HAP-1 (cell line): ENCODE data around the gene FEM1C.
A peak's percentile ranks its signal among the peaks of the same experiment; 100 is the strongest.

Source experiments
- DNase-seq, 2 experiments: peaks; one replicate each; pipeline ENCODE4 v3.0.0-alpha.2; 2016 to 2020; ENCODE audit warnings: low spot score in 2 of 2
- H3K27me3 ChIP-seq: fragments of 250-450 bp; sonication (Bioruptor Pico); 2 replicates; pipeline ENCODE4 v1.5.1; 2020; ENCODE audit warnings: low read depth, mild to moderate bottlenecking, moderate library complexity
- H3K36me3 ChIP-seq: fragments of 250-450 bp; sonication (Bioruptor Pico); replicated peaks from 2 replicates; pipeline ENCODE4 v1.5.1; 2020; ENCODE audit warnings: mild to moderate bottlenecking
- H3K4me1 ChIP-seq: fragments of 250-450 bp; sonication (Bioruptor Pico); 2 replicates; pipeline ENCODE4 v1.5.1; 2020; ENCODE audit warnings: mild to moderate bottlenecking
- H3K4me3 ChIP-seq: fragments of 250-450 bp; sonication (Bioruptor Pico); 2 replicates; pipeline ENCODE4 v1.5.1; 2020; ENCODE audit warnings: mild to moderate bottlenecking, moderate library complexity
- H3K9me3 ChIP-seq: fragments of 250-450 bp; sonication (Bioruptor Pico); 2 replicates; pipeline ENCODE4 v1.5.1; 2020; ENCODE audit warnings: mild to moderate bottlenecking, moderate library complexity
- in situ Hi-C: fragments of 300-500 bp; cut with MboI; formaldehyde crosslinking; loops from 3 replicates; pipeline ENCODE4 v1.14.3; 2020; ENCODE audit warnings: low sequenced_read_pairs, inconsistent platforms, mixed read lengths

Gene FEM1C

DNA sequence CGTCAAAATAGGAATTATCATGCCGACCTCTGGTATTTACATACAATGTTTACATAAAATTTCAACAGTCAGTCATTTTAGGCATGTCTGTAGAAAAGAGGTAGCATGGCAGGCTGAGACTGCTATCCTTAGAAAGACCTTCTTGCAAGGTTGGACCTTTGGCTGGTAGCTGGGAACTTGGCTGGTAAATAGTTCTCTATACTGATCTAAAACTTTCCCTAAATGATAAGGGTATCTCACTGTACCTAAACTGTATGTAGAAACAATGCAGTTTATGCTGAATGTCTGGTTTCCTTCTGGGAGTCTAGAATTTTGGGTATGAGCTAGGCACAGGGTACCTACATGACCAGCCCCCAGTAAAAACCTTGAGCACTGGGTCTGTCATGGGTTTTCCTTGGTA, 18.0 kb downstream of the FEM1C start:
- in situ Hi-C loops = no loop called here
- Histone ChIP-seq H3K27me3 (no peaks in the 10 kb centered on the region), H3K36me3 (peaks cover 17% of the 10 kb centered on the region), H3K9me3 (no peaks in the 10 kb centered on the region), H3K4me3 (no peak overlapping the region), H3K4me1 (peaks cover 15% of the 10 kb centered on the region)
- no peak for DNase-seq

DNA sequence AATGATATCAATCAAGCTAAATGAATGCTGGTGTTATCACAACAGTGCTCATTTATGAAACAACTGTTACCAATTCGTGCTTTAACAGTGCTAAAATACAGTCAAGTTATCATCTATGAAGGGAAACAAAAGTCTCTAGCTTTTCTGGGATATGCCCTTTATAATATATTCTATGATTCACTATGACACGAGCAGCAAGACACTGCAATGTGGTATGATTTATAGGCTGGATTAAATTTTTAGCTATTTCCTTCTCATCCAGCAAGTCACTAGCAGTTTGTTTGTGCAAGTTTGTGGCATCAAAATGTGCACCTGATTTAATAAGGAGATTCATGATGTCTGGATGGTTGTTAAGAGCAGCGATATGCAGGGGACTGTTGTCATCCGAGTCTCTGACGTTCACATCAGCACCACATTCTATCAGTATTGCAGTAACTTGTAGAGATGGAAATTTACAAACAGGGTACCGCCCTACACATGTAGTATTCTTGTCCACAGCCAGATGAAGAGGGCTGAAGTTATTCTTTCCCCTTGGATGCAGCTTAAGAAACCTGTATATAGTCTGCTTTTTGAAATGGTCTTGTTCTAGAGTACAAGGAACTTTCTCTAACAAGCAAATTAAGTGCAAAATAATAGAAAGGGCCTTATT, 20.3 kb downstream of the FEM1C start:
- no peaks in the 10 kb centered on the region for H3K27me3 ChIP-seq
- H3K9me3 ChIP-seq = no peaks in the 10 kb centered on the region
- in situ Hi-C loops = no loop called here
- no peak overlapping the region for H3K4me3 ChIP-seq
- peaks cover 17% of the 10 kb centered on the region for H3K36me3 ChIP-seq
- no peak for DNase-seq
- H3K4me1 ChIP-seq = peaks cover 36% of the 10 kb centered on the region

DNA sequence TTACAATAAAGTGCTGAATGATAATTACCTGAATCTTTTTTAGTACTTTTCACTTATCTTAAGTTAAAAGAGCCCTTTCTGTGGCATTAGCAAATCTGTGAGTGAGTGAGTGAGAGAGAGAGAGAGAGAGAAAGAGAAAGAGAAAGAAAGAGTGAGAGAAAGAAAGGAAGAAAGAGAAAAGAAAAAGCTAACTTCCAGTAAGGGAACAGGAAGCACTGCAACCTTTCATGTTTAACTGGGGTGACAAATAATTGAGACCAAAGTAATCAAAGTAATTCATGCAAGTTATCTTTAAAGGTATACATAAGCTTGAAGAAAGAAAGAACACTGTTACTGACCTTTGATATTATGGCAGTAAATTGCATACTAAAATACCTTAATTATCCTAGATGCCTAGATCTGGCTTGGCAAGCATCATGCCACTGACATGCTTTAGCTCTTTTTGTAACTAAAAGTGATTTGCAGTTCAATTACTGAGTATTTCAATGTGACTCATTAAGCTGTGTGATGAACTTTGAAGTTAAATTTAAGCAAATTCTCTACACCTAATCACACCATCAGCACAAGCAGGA, 21.7 kb downstream of the FEM1C start:
- no peak for DNase-seq
- peaks cover 17% of the 10 kb centered on the region for H3K36me3 ChIP-seq
- H3K27me3 ChIP-seq = no peaks in the 10 kb centered on the region
- H3K4me1 ChIP-seq = peaks cover 38% of the 10 kb centered on the region
- H3K9me3 ChIP-seq = no peaks in the 10 kb centered on the region
- H3K4me3 ChIP-seq = no peak overlapping the region
- in situ Hi-C loops = no loop called here

DNA sequence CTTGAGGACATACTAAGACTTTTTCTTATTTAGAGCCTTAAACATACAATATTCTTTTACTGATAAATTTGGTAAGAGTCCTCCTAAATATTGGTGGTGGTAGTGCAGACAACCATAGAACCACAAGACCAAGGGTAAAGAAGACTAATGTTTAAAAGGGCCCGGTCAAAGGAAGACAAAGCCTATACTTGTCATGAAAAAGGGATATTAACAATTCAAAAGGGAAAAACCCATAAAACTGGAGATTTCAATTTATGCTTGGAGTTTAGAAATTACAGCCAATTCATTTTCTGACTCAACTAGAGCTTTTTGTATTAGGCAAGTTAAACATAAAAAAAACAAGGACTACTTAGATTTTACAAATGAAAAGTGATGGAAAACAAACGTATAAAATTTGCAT, 24.4 kb downstream of the FEM1C start:
- in situ Hi-C loops = no loop called here

DNA sequence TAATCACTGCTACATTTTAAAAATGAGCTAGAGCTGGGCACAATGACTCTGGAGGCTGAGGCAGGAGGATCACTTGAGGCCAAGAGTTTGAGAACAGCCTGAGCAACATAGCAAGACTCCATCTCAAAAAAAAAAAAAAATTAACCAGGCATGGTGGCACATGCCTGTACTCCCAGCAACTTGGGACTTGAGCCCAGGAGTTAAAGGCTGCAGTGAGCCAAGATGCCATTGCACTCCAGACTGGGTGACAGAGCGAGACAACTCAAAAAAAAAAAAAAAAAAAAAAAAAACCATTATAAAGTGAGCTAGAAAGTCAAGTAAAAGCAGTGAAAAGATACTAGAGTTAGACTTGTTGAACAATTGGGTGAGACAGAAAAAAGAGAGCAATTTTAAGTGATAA, 28.2 kb downstream of the FEM1C start:
- in situ Hi-C loops = no loop called here
- no peaks in the 10 kb centered on the region for H3K9me3 ChIP-seq
- DNase-seq = no peak

More for the DNA sequence above, 24.4 kb downstream of the FEM1C start:
- DNase-seq = peak; percentile 23 to 98
- Histone ChIP-seq H3K27me3 (no peaks in the 10 kb centered on the region), H3K36me3 (peaks cover 13% of the 10 kb centered on the region), H3K4me3 (no peak overlapping the region), H3K9me3 (no peaks in the 10 kb centered on the region), H3K4me1 (peaks cover 34% of the 10 kb centered on the region)

DNA sequence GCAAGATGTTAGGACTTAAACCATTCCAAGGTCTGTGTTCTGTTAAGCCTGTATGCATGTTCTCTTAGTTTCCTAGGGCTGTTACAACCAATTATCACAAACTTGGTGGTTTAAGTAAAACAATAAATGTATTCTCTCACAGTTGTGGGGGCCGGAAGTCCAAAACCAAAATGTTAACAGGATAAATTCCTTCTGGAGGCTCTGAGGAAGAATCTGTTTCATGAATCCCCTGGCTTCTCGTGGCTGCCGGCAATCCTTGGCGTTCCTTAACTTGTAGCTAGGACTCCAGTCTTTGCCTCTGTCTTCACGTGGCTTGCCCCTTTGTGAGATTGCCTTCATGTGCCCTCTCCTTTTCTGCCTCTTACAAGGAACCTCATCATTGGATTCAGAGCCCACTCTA, 30.4 kb downstream of the FEM1C start:
- peaks cover 2% of the 10 kb centered on the region for H3K4me1 ChIP-seq
- H3K27me3 ChIP-seq = no peaks in the 10 kb centered on the region
- H3K36me3 ChIP-seq = no peaks in the 10 kb centered on the region
- DNase-seq = no peak
- in situ Hi-C loops = no loop called here
- no peaks in the 10 kb centered on the region for H3K9me3 ChIP-seq
- H3K4me3 ChIP-seq = no peak overlapping the region

More for the DNA sequence above, 28.2 kb downstream of the FEM1C start:
- Histone ChIP-seq H3K36me3 (no peaks in the 10 kb centered on the region), H3K4me1 (peaks cover 20% of the 10 kb centered on the region), H3K4me3 (no peak overlapping the region), H3K27me3 (no peaks in the 10 kb centered on the region)

DNA sequence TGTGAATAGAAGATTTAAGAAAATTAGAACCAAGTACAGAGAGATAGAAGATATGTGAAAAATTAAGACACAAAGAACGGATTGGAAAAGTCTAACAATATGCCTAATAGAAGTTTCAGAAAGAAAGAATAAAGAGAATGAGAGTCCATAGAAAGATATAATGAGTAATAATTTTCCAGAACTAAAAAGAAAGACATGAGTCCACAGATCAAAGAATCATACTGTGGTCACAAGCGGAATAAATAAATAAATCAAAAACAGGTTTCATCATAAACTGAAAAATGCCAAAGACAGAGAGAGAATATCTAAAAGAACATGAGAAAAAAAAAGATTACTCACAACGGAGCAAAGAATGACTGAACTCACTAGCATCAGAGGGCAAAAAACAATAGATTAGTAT, 32.9 kb downstream of the FEM1C start:
- H3K36me3 ChIP-seq = no peaks in the 10 kb centered on the region
- no peak for DNase-seq
- in situ Hi-C loops = no loop called here
- no peaks in the 10 kb centered on the region for H3K27me3 ChIP-seq
- no peaks in the 10 kb centered on the region for H3K9me3 ChIP-seq
- H3K4me1 ChIP-seq = peaks cover 3% of the 10 kb centered on the region
- H3K4me3 ChIP-seq = no peak overlapping the region

DNA sequence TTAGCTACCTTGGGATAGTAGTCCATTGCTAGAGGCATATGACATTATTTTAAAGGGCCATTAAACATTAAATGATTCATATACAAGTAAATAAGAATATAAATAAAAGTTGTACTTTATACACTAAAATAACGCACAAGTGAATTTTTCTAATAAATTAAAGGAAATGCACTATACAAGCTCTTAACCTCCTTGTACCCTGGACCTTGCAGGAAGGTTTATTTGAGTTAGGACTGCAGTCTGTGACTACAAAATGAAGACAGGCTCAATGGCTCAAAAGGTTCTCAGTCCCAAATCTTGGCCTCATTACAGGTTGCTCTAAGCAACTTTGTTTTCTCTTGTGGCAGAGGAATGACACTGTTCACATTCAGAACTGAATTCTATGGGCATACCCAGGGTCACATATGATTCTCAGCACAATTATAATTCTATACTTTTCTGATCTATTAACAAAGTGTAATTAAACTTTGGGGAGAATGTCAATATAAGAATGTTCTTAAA, 34.4 kb downstream of the FEM1C start:
- in situ Hi-C loops = no loop called here
- H3K4me3 ChIP-seq = no peak overlapping the region
- no peak for DNase-seq
- no peaks in the 10 kb centered on the region for H3K27me3 ChIP-seq
- no peaks in the 10 kb centered on the region for H3K9me3 ChIP-seq
- H3K4me1 ChIP-seq = peaks cover 3% of the 10 kb centered on the region
- H3K36me3 ChIP-seq = no peaks in the 10 kb centered on the region

DNA sequence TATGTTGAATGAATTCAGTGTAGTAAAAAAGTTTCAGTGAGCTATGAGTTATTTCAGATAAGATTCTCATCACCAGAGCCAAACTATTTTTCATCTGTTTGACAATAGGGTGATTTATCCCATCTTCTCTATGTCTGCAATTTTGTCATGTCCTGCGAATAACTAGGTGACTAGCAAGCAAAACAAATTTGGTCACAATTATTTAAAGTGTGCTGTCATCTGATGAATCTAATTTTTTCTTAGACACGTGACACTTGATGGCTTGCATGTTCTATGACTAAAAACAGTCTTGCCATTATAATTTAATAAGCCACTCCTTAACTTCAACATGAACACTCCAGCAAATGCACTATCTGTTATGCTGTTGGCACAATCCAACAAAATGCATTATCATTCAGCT, 35.0 kb downstream of the FEM1C start:
- H3K27me3 ChIP-seq = no peaks in the 10 kb centered on the region
- H3K4me3 ChIP-seq = no peak overlapping the region
- in situ Hi-C loops = no loop called here
- no peaks in the 10 kb centered on the region for H3K36me3 ChIP-seq
- H3K4me1 ChIP-seq = peaks cover 3% of the 10 kb centered on the region
- no peaks in the 10 kb centered on the region for H3K9me3 ChIP-seq
- DNase-seq = no peak

DNA sequence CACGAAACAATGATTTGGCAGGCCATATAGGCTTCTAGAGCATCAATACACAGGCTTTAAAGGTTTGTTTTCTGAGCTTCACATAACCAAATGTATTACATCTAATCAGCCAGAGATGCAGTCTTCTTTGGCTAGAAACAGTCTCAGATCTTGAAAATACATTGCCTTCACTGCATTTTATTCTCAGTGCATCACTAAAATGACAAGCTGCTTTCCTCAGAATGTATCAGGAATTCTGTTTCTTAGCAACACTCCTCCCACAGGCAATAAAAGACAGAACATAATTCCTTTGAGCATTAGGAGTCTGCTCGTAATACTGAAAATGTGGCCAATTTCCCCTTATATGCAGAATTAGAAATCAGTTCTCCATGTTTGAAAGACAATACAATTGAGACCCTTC, 36.9 kb downstream of the FEM1C start:
- DNase-seq = no peak
- Histone ChIP-seq H3K27me3 (no peaks in the 10 kb centered on the region), H3K4me3 (no peak overlapping the region), H3K4me1 (peaks cover 3% of the 10 kb centered on the region), H3K9me3 (no peaks in the 10 kb centered on the region), H3K36me3 (no peaks in the 10 kb centered on the region)
- in situ Hi-C loops = no loop called here

DNA sequence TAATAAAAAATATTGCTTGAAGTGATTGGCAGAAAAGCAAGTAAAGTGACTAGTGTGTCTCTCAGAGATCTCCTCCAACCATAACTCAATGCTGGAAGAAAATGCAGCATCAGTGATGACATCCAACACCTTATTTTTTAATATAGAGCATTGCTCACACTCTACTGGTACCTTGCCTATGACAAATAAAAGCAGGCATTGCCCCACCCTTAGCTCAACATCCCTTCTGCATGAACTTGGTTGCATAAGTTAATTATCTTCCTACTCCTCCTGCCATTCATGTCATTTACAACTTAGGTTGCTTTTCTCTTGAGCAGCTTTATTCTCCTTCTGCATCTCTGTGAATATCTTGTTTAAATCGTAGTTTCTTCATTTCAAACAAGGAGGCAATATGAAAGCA, 41.2 kb downstream of the FEM1C start:
- Histone ChIP-seq H3K4me3 (no peak overlapping the region), H3K27me3 (no peaks in the 10 kb centered on the region), H3K4me1 (peaks cover 25% of the 10 kb centered on the region), H3K36me3 (no peaks in the 10 kb centered on the region), H3K9me3 (0 out of 2 replicates have a peak, but pooled peaks cover 2% of the 10 kb centered on the region)
- in situ Hi-C loops = no loop called here
- no peak for DNase-seq

DNA sequence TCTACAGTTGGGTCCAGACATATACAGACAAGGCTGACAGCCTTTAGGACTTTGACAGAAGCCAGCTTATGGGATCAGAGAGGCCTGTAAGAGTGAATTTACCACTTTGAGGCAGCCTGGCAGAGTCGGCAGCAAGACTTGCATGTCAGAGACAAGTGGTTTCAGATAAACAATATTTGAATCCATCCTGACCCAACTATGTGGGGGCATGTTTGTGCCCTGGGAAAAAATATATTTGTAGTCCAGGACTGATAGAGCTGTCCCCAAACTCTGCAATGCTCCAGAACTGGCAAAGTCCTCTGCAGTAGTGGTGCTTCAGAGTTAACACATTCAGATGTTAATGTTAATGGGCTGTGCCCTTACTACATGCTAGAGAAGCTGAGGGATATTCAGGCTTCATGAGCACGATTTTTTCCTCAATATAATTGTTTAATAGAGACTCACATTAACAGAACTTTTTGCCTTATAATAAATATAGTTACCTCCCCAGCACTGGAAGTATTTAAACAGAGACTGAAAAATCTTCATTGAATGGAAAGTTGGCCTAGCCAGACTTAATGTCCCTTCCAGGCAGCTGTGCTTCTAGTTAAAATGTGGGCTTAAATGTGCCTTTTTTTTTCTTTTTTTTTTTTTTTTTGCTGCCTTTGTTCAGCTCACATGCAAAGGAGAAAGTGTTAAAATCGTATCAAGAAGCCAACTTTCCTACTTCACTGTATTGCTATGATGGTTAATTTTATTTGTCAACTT, 42.9 kb downstream of the FEM1C start:
- in situ Hi-C loops = no loop called here
- H3K4me1 ChIP-seq = peaks cover 21% of the 10 kb centered on the region
- DNase-seq = no peak
- H3K4me3 ChIP-seq = no peak overlapping the region
- H3K9me3 ChIP-seq = 0 out of 2 replicates have a peak, but pooled peaks cover 2% of the 10 kb centered on the region
- H3K36me3 ChIP-seq = no peaks in the 10 kb centered on the region
- no peaks in the 10 kb centered on the region for H3K27me3 ChIP-seq

DNA sequence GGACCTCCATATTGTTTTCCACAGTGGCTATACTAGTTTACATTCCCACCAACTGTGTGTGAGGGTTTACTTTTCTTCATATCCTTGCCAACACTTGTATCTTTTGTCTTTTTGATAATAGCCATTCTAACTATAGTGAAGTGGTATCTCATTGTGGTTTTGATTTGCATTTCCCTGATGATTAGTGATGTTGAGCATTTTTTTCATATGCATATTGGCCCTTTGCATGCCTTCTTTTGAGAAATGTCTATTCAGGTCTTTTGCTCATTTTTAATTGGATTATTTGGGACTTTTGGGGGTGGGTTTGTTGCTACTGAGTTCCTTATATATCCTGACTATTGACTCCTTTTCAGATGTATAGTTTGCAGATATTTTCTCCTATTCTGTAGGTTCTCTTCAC, 44.4 kb downstream of the FEM1C start:
- 0 out of 2 replicates have a peak, but pooled peaks cover 4% of the 10 kb centered on the region for H3K27me3 ChIP-seq
- no peak overlapping the region for H3K4me3 ChIP-seq
- peak in 1 of 2 experiments; percentile 90 for DNase-seq
- no peaks in the 10 kb centered on the region for H3K36me3 ChIP-seq
- in situ Hi-C loops = no loop called here
- H3K9me3 ChIP-seq = 0 out of 2 replicates have a peak, but pooled peaks cover 2% of the 10 kb centered on the region
- peaks cover 21% of the 10 kb centered on the region for H3K4me1 ChIP-seq
